Adrenal gland (tissue), 12 donors: Measurements from ENCODE around the gene KDM2A. TPM values are rescaled to one million over a fixed set of nuclear protein-coding genes. Genes with fewer than 3 reads are reported as not detected.
"Not testable (repeated sequence)": the region's sequence is repeated elsewhere in the genome, so short reads cannot be mapped to it uniquely, and the experiment has no call there.

Experiments
- DNase-seq, 7 donors: peaks; one replicate each; pipeline ENCODE4 v3.0.0-alpha.2; 2019 to 2020
- H3K27ac ChIP-seq, 5 donors: fragments of 200-600 bp; sonication (generic) in 4 of 5; 1 replicate in 3 of 5; 2 replicates in 2 of 5; pipeline versions ENCODE4 v1.5.1 to v1.8.0; 2016 to 2020; ENCODE audit warnings: mild to moderate bottlenecking in 1 of 5
- H3K27me3 ChIP-seq: fragments of 200-600 bp; 2 replicates; pipeline ENCODE4 v1.8.0; 2021
- H3K36me3 ChIP-seq, 2 donors: fragments of 200-600 bp; replicated peaks in 1 of 2; 1 replicate in 1 of 2; 2 replicates in 1 of 2; pipeline versions ENCODE4 v1.5.1 to v1.8.0; 2018 to 2022
- H3K4me1 ChIP-seq, 2 donors: fragments of 200-600 bp; replicated peaks in 1 of 2; 1 replicate in 1 of 2; 2 replicates in 1 of 2; pipeline versions ENCODE4 v1.5.1 to v1.8.0; 2018 to 2021
- H3K4me3 ChIP-seq, 4 donors: fragments of 200-600 bp; sonication (generic) in 3 of 4; one replicate each; pipeline ENCODE4 v1.5.1; 2016 to 2018
- H3K9me3 ChIP-seq, 3 donors: fragments of 200-600 bp; sonication (generic) in 1 of 3; replicated peaks in 1 of 3; 1 replicate in 2 of 3; 2 replicates in 1 of 3; pipeline versions ENCODE4 v1.5.1 to v1.8.0; 2016 to 2021
- CTCF ChIP-seq, 6 experiments: fragments of 450-650 bp in 4 of 6; fragments of 200-600 bp in 2 of 6; sonication (generic) in 1 of 6; IDR thresholded peaks; 1 replicate in 5 of 6; 2 replicates in 1 of 6; pipeline versions ENCODE4 v1.5.1 to v1.8.0; 2016 to 2021; ENCODE audit warnings: antibody characterized with exemption in 6 of 6, mild to moderate bottlenecking in 2 of 6, moderate library complexity in 1 of 6
- POLR2A ChIP-seq, 2 donors: fragments of 450-650 bp; IDR thresholded peaks; one replicate each; pipeline ENCODE4 v1.6.1; 2017; ENCODE audit warnings: antibody characterized with exemption in 2 of 2, mild to moderate bottlenecking in 2 of 2, moderate library complexity in 1 of 2
- whole genome bisulfite sequencing, 4 donors: extraction: QIAGEN DNeasy Blood & Tissue Kit in 2 of 4; methylation state at CpG; one replicate each; pipeline versions ENCODE4 v1.1.5 to v1.1.7; 2013 to 2017; 5-methylcytosine and 5-hydroxymethylcytosine counted together
- intact Hi-C, 2 donors: fragments of 100-400 bp; cut with DNase I; formaldehyde crosslinking; loops; one replicate each; pipeline versions ENCODE4 v1.14.1 to v1.15.0; 2022 to 2023
- polyA plus RNA-seq, 3 donors: library from polyadenylated mRNA; stranded (reverse); fragments of 200-250 nt in 2 of 3; fragments of 350-450 nt in 1 of 3; fragmentation: Illumina TruSeq in 1 of 3; extraction: RNeasy Lipid Tissue Mini Kit (QIAGEN cat#74804) in 1 of 3; gene quantifications; one replicate each; pipeline ENCODE4 v1.2.3, GENCODE V29; 2013 to 2014
- total RNA-seq, 9 donors: library from RNA; depleted of rRNA in 4 of 9; stranded (reverse); fragments of >200 nt in 4 of 9; fragments of 120-200 nt in 1 of 9; fragmentation: NEBNext Ultra II Directional in 1 of 9; extraction: Animal tissue kit (Norgen Biotek cat#: 25700) in 1 of 9; gene quantifications; one replicate each; pipeline versions ENCODE4 v1.1.0 to v1.2.4, GENCODE V29; 2013 to 2023
- donor health status: healthy with polysubstance abuse.
- donor health status: Bipolar disorder and iron deficiency.
- donor health status: DM: yes; HTN: yes; CAD: no.
- donor health status: DM: no; HTN: no; CAD: no.
- donor health status: DM: no; HTN: no; CAD: no.
- donor health status: DM: yes; HTN: yes; CAD: no.

Gene KDM2A
- total and polyA plus RNA-seq, 12 donors, result 30.6 to 65.3 (median 45.7) TPM

GRCh38 chr11:67167719-67168118 lies 48.7 kb downstream of the KDM2A start:
- Histone ChIP-seq H3K9me3 (no peaks in the 10 kb centered on the region), H3K4me3 (no peak overlapping the region), H3K36me3 (no peaks in the 10 kb centered on the region), H3K27ac (peak overlapping the region in 2 of 5 donors; percentile 24 to 36), H3K4me1 (peaks cover 17 to 30% of the 10 kb centered on the region in 2 donors), H3K27me3 (no peaks in the 10 kb centered on the region)
- intact Hi-C loops, result no loop called here
- 49 to 78% (median 73%) methylated on average over 1 of the region's 1 CpG for WGBS, 4 donors
- TF ChIP-seq CTCF (IDR thresholded peaks at IDR 0.05) (no peak), POLR2A (IDR thresholded peaks at IDR 0.05) (no peak)
- no peak for DNase-seq

GRCh38 chr11:67168911-67169310 lies 49.8 kb downstream of the KDM2A start:
- 57 to 71% (median 62%) methylated on average over 9 of the region's 9 CpGs for WGBS, 4 donors
- H3K9me3 ChIP-seq, intact Hi-C loops, H3K4me3 ChIP-seq, H3K36me3 ChIP-seq, H3K27me3 ChIP-seq: not testable (repeated sequence)
- peak in 5 of 7 donors; percentile 17 to 47 (median 33) for DNase-seq
- Histone ChIP-seq H3K27ac (peak overlapping the region in 2 of 5 donors; percentile 34), H3K4me1 (peaks cover 17 to 35% of the 10 kb centered on the region in 2 donors)

- TF ChIP-seq POLR2A (IDR thresholded peaks at IDR 0.05) (no peak), CTCF (IDR thresholded peaks at IDR 0.05) (no peak)
- intact Hi-C loops, result loop anchor here in 1 of 2 donors (10.0 kb wide), 1 partner anchor 90 kb away; no protein-coding TSS in a partner anchor
- Histone ChIP-seq H3K27ac (no peak overlapping the region), H3K27me3 (no peaks in the 10 kb centered on the region), H3K4me3 (no peak overlapping the region), H3K36me3 (peaks cover 0 to 2% of the 10 kb centered on the region in 2 donors), H3K9me3 (no peaks in the 10 kb centered on the region), H3K4me1 (peaks cover 0 to 24% of the 10 kb centered on the region in 2 donors)
- no peak for DNase-seq
- WGBS, 4 donors, result 78 to 96% (median 92%) methylated on average over 1 of the region's 1 CpG
Measured at GRCh38 chr11:67174311-67174710, 55.2 kb downstream of the KDM2A start.

GRCh38 chr11:67177399-67178281 lies 58.6 kb downstream of the KDM2A start:
- no peak for DNase-seq
- H3K36me3 ChIP-seq, result peaks cover 0 to 25% of the 10 kb centered on the region in 2 donors
- intact Hi-C loops, result loop anchor here in 1 of 2 donors (10.0 kb wide), 1 partner anchor 93 kb away; no protein-coding TSS in a partner anchor
- no peak overlapping the region for H3K4me3 ChIP-seq
- TF ChIP-seq POLR2A (IDR thresholded peaks at IDR 0.05), result no peak
- no peak for TF ChIP-seq CTCF (IDR thresholded peaks at IDR 0.05)
- H3K4me1 ChIP-seq, result peaks cover 0 to 23% of the 10 kb centered on the region in 2 donors
- no peak overlapping the region for H3K27ac ChIP-seq
- H3K9me3 ChIP-seq, result no peaks in the 10 kb centered on the region
- no peaks in the 10 kb centered on the region for H3K27me3 ChIP-seq
- 82 to 90% (median 87%) methylated on average over 9 of the region's 9 CpGs for WGBS, 4 donors
